ENCODE measurements around the gene HOXA3. TPM values are rescaled to one million over a fixed set of nuclear protein-coding genes. Genes with fewer than 3 reads are reported as not detected.

Gene HOXA3
- 50.5 and 53.1 TPM in 2 replicates for total RNA-seq (2021)
- Bru-seq, nascent RNA: percentile 69 among the genes with signal in this experiment
- percentile 83 among the genes with signal in this experiment for BruChase-seq, experiment 1, labeled RNA remaining after a 2-hour chase
- BruChase-seq, experiment 2, labeled RNA remaining after a 6-hour chase: percentile 81 among the genes with signal in this experiment
- long read RNA-seq, partial matches to known transcripts: 2 of 20 reads
- long read RNA-seq, other reads (novel, unspliced or antisense): 18 of 20 reads

DNA sequence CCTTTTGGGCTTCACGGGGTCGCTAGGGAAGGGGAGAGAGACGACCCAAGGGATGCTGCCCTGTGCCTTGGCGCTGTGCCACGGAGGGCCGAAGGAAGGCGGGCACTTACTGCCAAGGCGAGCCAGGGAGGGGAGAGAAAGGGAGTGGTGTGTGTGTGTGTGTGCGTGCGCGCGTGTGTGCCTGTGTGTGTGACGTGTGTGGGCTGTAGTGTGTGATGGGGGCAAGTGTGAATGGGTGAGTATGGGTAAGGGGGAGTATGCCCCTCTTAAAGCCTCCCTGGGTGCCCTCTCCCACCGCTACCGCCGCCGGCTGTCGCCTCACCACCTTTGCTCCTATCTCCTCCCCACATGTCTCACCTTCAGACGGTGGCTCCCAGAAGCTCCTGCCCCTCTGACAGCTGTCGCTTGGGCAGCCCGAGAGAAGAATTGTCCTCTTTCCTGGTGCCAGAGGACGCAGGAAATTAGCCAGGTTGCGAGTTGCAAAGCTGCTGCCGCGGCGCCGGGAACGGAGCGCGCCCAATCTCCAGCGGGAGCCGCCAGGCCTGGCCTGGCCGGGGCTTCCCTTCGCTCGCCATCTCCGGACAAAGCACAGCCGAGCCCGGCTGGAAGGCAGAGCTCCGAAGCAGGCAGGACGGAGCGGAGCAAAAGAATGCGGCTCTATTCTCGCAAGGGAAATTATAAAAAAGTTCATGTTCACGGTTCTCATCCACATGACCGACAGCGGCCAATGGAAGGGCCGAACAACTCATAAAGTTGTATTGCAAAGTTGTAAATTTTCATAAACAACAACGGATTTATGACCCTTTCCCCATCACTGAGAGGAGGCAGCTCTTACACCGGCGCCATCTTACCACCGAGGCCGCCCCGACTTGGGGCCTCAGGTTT, at the start of gene HOXA3:
TSS of gene HOXA3 (minus strand) at position 653 of the 885 bp plus-strand sequence. CDS start 41,943 bp downstream, outside the sequence.
- TF ChIP-seq, protein P1, sequence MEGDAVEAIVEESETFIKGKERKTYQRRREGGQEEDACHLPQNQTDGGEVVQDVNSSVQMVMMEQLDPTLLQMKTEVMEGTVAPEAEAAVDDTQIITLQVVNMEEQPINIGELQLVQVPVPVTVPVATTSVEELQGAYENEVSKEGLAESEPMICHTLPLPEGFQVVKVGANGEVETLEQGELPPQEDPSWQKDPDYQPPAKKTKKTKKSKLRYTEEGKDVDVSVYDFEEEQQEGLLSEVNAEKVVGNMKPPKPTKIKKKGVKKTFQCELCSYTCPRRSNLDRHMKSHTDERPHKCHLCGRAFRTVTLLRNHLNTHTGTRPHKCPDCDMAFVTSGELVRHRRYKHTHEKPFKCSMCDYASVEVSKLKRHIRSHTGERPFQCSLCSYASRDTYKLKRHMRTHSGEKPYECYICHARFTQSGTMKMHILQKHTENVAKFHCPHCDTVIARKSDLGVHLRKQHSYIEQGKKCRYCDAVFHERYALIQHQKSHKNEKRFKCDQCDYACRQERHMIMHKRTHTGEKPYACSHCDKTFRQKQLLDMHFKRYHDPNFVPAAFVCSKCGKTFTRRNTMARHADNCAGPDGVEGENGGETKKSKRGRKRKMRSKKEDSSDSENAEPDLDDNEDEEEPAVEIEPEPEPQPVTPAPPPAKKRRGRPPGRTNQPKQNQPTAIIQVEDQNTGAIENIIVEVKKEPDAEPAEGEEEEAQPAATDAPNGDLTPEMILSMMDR (conservative IDR thresholded peaks at IDR 0.05): no peak
- no peak for TF ChIP-seq EZH2 (IDR thresholded peaks at IDR 0.05; ENCODE audit: low read depth)
- ChIA-PET CTCF (no interaction called here), POLR2A (ENCODE audit: unreplicated experiment) (interaction anchor here (0.6 kb wide), 1 partner anchor 472 kb away, joined by 9 read pairs; no protein-coding TSS in a partner anchor)
- Histone ChIP-seq H3K4me2 (no peak within 1 kb of the TSS), H3K27me3 (ENCODE audit: insufficient read depth, low read depth) (no peaks in the 10 kb centered on the region), H3K36me3 (ENCODE audit: low read depth) (no peaks in the 10 kb centered on the region), H2AFZ (no peak within 1 kb of the TSS), H3K4me3 (no peak within 1 kb of the TSS), H3K4me1 (replicated peaks; ENCODE audit: insufficient read depth) (0 out of 2 replicates have a peak, but pooled peaks cover 11% of the 10 kb centered on the region), H3K27ac (no peak within 1 kb of the TSS), H3K79me2 (ENCODE audit: low read depth) (no peaks in the 10 kb centered on the region), H3K9me3 (ENCODE audit: insufficient read depth, low read depth) (no peaks in the 10 kb centered on the region), H4K20me1 (ENCODE audit: insufficient read depth) (no peaks in the 10 kb centered on the region), H3K9me2 (ENCODE audit: insufficient read depth) (no peaks in the 10 kb centered on the region), H3F3A (ENCODE audit: insufficient read depth, low read depth) (0 out of 2 replicates have a peak, but pooled peaks cover 4% of the 10 kb centered on the region)
- no peak for DNase-seq
- intact Hi-C loops (cut with micrococcal nuclease; ENCODE audit: unreplicated experiment): no loop called here
- BruUV-seq (replicated peaks): no TSS peak

DNA sequence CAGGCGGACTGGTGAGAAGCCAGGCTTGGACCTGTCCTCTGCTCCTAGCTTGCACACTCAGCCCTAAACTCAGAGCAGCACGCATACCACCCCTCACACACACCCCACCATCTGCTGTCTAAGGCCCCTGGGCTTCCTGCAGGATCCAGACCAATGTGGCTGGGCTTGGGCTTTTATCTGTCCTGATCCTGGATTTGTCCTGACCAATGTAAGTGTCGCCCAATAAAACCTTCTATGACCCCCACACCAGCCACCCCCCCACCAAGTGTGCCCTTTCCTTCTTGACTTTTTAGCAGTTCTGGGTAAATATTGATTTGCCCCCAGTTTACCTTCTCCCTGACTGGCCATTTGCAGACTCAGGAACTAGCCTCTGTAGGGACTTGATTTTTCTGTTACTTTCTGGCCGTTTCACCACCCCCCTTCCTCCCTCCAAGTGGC, 49.2 kb upstream of the HOXA3 start:
- Histone ChIP-seq H3K27me3 (ENCODE audit: insufficient read depth, low read depth) (peaks cover 19% of the 10 kb centered on the region; the same call in 1 of the 2 replicates), H3K4me2 (peak overlapping the region; percentile 92; the same call in 1 of the 2 replicates)

More for the DNA sequence above, 49.2 kb upstream of the HOXA3 start:
- no peaks in the 10 kb centered on the region for H3K4me1 ChIP-seq (replicated peaks; ENCODE audit: insufficient read depth)
- intact Hi-C loops (cut with micrococcal nuclease; ENCODE audit: unreplicated experiment): loop anchor here (5.0 kb wide), 1 partner anchor 461 kb away; the partner anchor contains the start of gene HIBADH
- H2AFZ ChIP-seq: no peak overlapping the region
- H3K27ac ChIP-seq: no peak overlapping the region
- H3F3A ChIP-seq (ENCODE audit: insufficient read depth, low read depth): peaks cover 17% of the 10 kb centered on the region; the same call in 1 of the 2 replicates
- H3K4me3 ChIP-seq: no peak overlapping the region
- no peaks in the 10 kb centered on the region for H3K79me2 ChIP-seq (ENCODE audit: low read depth)
- no peaks in the 10 kb centered on the region for H3K9me3 ChIP-seq (ENCODE audit: insufficient read depth, low read depth)
- BruUV-seq (replicated peaks): no TSS peak
- POLR2A ChIA-PET (ENCODE audit: unreplicated experiment): no interaction called here
- no peaks in the 10 kb centered on the region for H3K36me3 ChIP-seq (ENCODE audit: low read depth)
- H4K20me1 ChIP-seq (ENCODE audit: insufficient read depth): no peaks in the 10 kb centered on the region
- no peak for TF ChIP-seq EZH2 (IDR thresholded peaks at IDR 0.05; ENCODE audit: low read depth)
- TF ChIP-seq, protein P1 (conservative IDR thresholded peaks at IDR 0.05): no peak
- DNase-seq: no peak
- no peaks in the 10 kb centered on the region for H3K9me2 ChIP-seq (ENCODE audit: insufficient read depth)
- CTCF ChIA-PET: no interaction called here
